SJSA1 (cell line): ENCODE measurements around the gene DIP2C. TPM values are rescaled to one million over a fixed set of nuclear protein-coding genes. Genes with fewer than 3 reads are reported as not detected.

ENCODE experiments used
- DNase-seq, 2 experiments: peaks; one replicate each; pipeline ENCODE4 v3.0.0-alpha.2; 2015 to 2020; ENCODE audit warnings: low spot score in 2 of 2, low read depth in 1 of 2
- H3K27ac ChIP-seq: fragments of 250-450 bp; sonication (Bioruptor Pico); 2 replicates; pipeline ENCODE4 v1.5.1; 2020; ENCODE audit warnings: mild to moderate bottlenecking, moderate library complexity
- H3K27me3 ChIP-seq: fragments of 250-450 bp; sonication (Bioruptor Pico); replicated peaks from 2 replicates; pipeline ENCODE4 v1.5.1; 2020; ENCODE audit warnings: mild to moderate bottlenecking, moderate library complexity
- H3K36me3 ChIP-seq: fragments of 250-450 bp; sonication (Bioruptor Pico); 2 replicates; pipeline ENCODE4 v1.5.1; 2020; ENCODE audit warnings: mild to moderate bottlenecking
- H3K4me1 ChIP-seq: fragments of 250-450 bp; sonication (Bioruptor Pico); replicated peaks from 2 replicates; pipeline ENCODE4 v1.6.1; 2021; ENCODE audit warnings: mild to moderate bottlenecking
- H3K4me3 ChIP-seq: fragments of 250-450 bp; sonication (Bioruptor Pico); 2 replicates; pipeline ENCODE4 v1.5.1; 2020; ENCODE audit warnings: mild to moderate bottlenecking
- H3K9me3 ChIP-seq: fragments of 250-450 bp; sonication (Bioruptor Pico); replicated peaks from 2 replicates; pipeline ENCODE4 v1.5.1; 2020; ENCODE audit warnings: mild to moderate bottlenecking
- total RNA-seq: library from RNA; depleted of rRNA; stranded (reverse); fragments of >200 nt; shearing (Covaris generic); gene quantifications from 2 replicates; pipeline ENCODE4 v1.2.3, GENCODE V29; 2014

Gene DIP2C
- total RNA-seq, 1 experiment from 2014 or later: 17.5 TPM

GRCh38 chr10:423178-423577, 266.3 kb downstream of the DIP2C start:
- Histone ChIP-seq H3K36me3 (peaks cover 30% of the 10 kb centered on the region), H3K9me3 (no peaks in the 10 kb centered on the region), H3K4me1 (no peaks in the 10 kb centered on the region), H3K27ac (no peak overlapping the region), H3K4me3 (no peak overlapping the region), H3K27me3 (no peaks in the 10 kb centered on the region)
- no peak for DNase-seq

- DNase-seq: no peak
- H3K36me3 ChIP-seq: peaks cover 30% of the 10 kb centered on the region
Measured at GRCh38 chr10:422675-423074, 266.8 kb downstream of the DIP2C start.

GRCh38 chr10:422241-422640, 267.2 kb downstream of the DIP2C start:
- Histone ChIP-seq H3K36me3 (peaks cover 30% of the 10 kb centered on the region), H3K9me3 (no peaks in the 10 kb centered on the region), H3K4me3 (no peak overlapping the region), H3K27ac (no peak overlapping the region), H3K27me3 (no peaks in the 10 kb centered on the region), H3K4me1 (no peaks in the 10 kb centered on the region)
- no peak for DNase-seq

More at GRCh38 chr10:422675-423074, 266.8 kb downstream of the DIP2C start:
- Histone ChIP-seq H3K4me3 (no peak overlapping the region), H3K9me3 (no peaks in the 10 kb centered on the region), H3K27me3 (no peaks in the 10 kb centered on the region), H3K4me1 (no peaks in the 10 kb centered on the region), H3K27ac (no peak overlapping the region)

GRCh38 chr10:421170-421569, 268.3 kb downstream of the DIP2C start:
- no peak overlapping the region for H3K27ac ChIP-seq
- H3K9me3 ChIP-seq: no peaks in the 10 kb centered on the region
- H3K4me3 ChIP-seq: no peak overlapping the region
- H3K4me1 ChIP-seq: no peaks in the 10 kb centered on the region
- no peaks in the 10 kb centered on the region for H3K27me3 ChIP-seq
- no peak for DNase-seq
- H3K36me3 ChIP-seq: peaks cover 32% of the 10 kb centered on the region

GRCh38 chr10:420154-421121, 269.0 kb downstream of the DIP2C start:
- H3K4me1 ChIP-seq: no peaks in the 10 kb centered on the region
- H3K27me3 ChIP-seq: no peaks in the 10 kb centered on the region
- H3K27ac ChIP-seq: no peak overlapping the region
- DNase-seq: no peak
- no peak overlapping the region for H3K4me3 ChIP-seq
- no peaks in the 10 kb centered on the region for H3K9me3 ChIP-seq
- peaks cover 37% of the 10 kb centered on the region for H3K36me3 ChIP-seq

GRCh38 chr10:418894-419293, 270.6 kb downstream of the DIP2C start:
- Histone ChIP-seq H3K4me1 (no peaks in the 10 kb centered on the region), H3K9me3 (no peaks in the 10 kb centered on the region), H3K27me3 (no peaks in the 10 kb centered on the region), H3K36me3 (peaks cover 47% of the 10 kb centered on the region), H3K4me3 (no peak overlapping the region), H3K27ac (no peak overlapping the region)
- no peak for DNase-seq

- no peaks in the 10 kb centered on the region for H3K27me3 ChIP-seq
- H3K9me3 ChIP-seq: no peaks in the 10 kb centered on the region
- H3K4me3 ChIP-seq: no peak overlapping the region
- H3K36me3 ChIP-seq: peaks cover 54% of the 10 kb centered on the region
- H3K27ac ChIP-seq: no peak overlapping the region
- no peak for DNase-seq
- no peaks in the 10 kb centered on the region for H3K4me1 ChIP-seq
Measured at GRCh38 chr10:418226-418625, 271.2 kb downstream of the DIP2C start.

- no peaks in the 10 kb centered on the region for H3K9me3 ChIP-seq
Measured at GRCh38 chr10:416091-416515, 273.4 kb downstream of the DIP2C start.

GRCh38 chr10:413662-414071, 275.8 kb downstream of the DIP2C start:
- H3K9me3 ChIP-seq: no peaks in the 10 kb centered on the region
- H3K27ac ChIP-seq: no peak overlapping the region
- peaks cover 2% of the 10 kb centered on the region; the same call in 1 of the 2 replicates for H3K4me1 ChIP-seq
- peaks cover 71% of the 10 kb centered on the region for H3K36me3 ChIP-seq
- DNase-seq: no peak
- H3K4me3 ChIP-seq: no peak overlapping the region
- no peaks in the 10 kb centered on the region for H3K27me3 ChIP-seq

More at GRCh38 chr10:416091-416515, 273.4 kb downstream of the DIP2C start:
- Histone ChIP-seq H3K27me3 (no peaks in the 10 kb centered on the region), H3K27ac (no peak overlapping the region), H3K4me3 (no peak overlapping the region), H3K36me3 (peaks cover 69% of the 10 kb centered on the region), H3K4me1 (no peaks in the 10 kb centered on the region)
- no peak for DNase-seq

GRCh38 chr10:412109-412508, 277.4 kb downstream of the DIP2C start:
- DNase-seq: no peak
- H3K4me1 ChIP-seq: peaks cover 17% of the 10 kb centered on the region
- H3K27me3 ChIP-seq: no peaks in the 10 kb centered on the region
- H3K9me3 ChIP-seq: no peaks in the 10 kb centered on the region
- H3K36me3 ChIP-seq: peaks cover 80% of the 10 kb centered on the region
- H3K27ac ChIP-seq: no peak overlapping the region
- no peak overlapping the region for H3K4me3 ChIP-seq

GRCh38 chr10:411603-412002, 277.9 kb downstream of the DIP2C start:
- Histone ChIP-seq H3K27ac (no peak overlapping the region), H3K9me3 (no peaks in the 10 kb centered on the region), H3K4me3 (no peak overlapping the region), H3K4me1 (peaks cover 19% of the 10 kb centered on the region), H3K36me3 (peaks cover 85% of the 10 kb centered on the region), H3K27me3 (no peaks in the 10 kb centered on the region)
- no peak for DNase-seq

GRCh38 chr10:409408-410040, 279.9 kb downstream of the DIP2C start:
- H3K27ac ChIP-seq: no peak overlapping the region
- H3K9me3 ChIP-seq: no peaks in the 10 kb centered on the region
- H3K4me3 ChIP-seq: no peak overlapping the region
- H3K4me1 ChIP-seq: peaks cover 26% of the 10 kb centered on the region
- H3K36me3 ChIP-seq: peaks cover 90% of the 10 kb centered on the region
- H3K27me3 ChIP-seq: no peaks in the 10 kb centered on the region
- DNase-seq: no peak

- no peak overlapping the region for H3K4me3 ChIP-seq
- peaks cover 30% of the 10 kb centered on the region for H3K4me1 ChIP-seq
- no peak for DNase-seq
- H3K27me3 ChIP-seq: no peaks in the 10 kb centered on the region
- no peak overlapping the region for H3K27ac ChIP-seq
- H3K36me3 ChIP-seq: peaks cover 80% of the 10 kb centered on the region
- no peaks in the 10 kb centered on the region for H3K9me3 ChIP-seq
Measured at GRCh38 chr10:408236-408635, 281.2 kb downstream of the DIP2C start.

- no peaks in the 10 kb centered on the region for H3K27me3 ChIP-seq
- DNase-seq: no peak
- H3K9me3 ChIP-seq: no peaks in the 10 kb centered on the region
- H3K4me3 ChIP-seq: no peak overlapping the region
- peaks cover 30% of the 10 kb centered on the region for H3K4me1 ChIP-seq
- no peak overlapping the region for H3K27ac ChIP-seq
- H3K36me3 ChIP-seq: peaks cover 68% of the 10 kb centered on the region
Measured at GRCh38 chr10:406976-407375, 282.5 kb downstream of the DIP2C start.
